ENCODE measurements around the gene TUFT1.

GRCh38 chr1:151504759-151505158 is 35.4 kb upstream of the TUFT1 start:
- no peak for TF ChIP-seq CTCF (conservative IDR thresholded peaks at IDR 0.05)
- no peak for TF ChIP-seq ZFX (IDR thresholded peaks at IDR 0.05)
